DND-41 (cell line): ENCODE measurements around the gene TGOLN2.

Experiments
- ATAC-seq: fragments of 200-7000 bp; cut with Tn5 transposase; 3 replicates; pipeline ENCODE4 v1.9.1; 2021; ENCODE audit warnings: low read depth; ENCODE audit not compliant: insufficient read depth
- DNase-seq: peaks from one replicate; pipeline ENCODE4 v3.0.0-alpha.2; 2020
- H2AFZ ChIP-seq: 2 replicates; pipeline ENCODE4 v1.6.0; 2012; ENCODE audit warnings: low read depth, low read length
- H3K27ac ChIP-seq: 2 replicates; pipeline ENCODE4 v1.5.1; 2012; ENCODE audit warnings: low read length, inconsistent platforms
- H3K27me3 ChIP-seq: fragments of 200-600 bp; sonication (generic); 2 replicates; pipeline ENCODE4 v1.6.0; 2012; ENCODE audit warnings: low read length, mild to moderate bottlenecking, inconsistent platforms; ENCODE audit not compliant: insufficient read depth, poor library complexity
- H3K36me3 ChIP-seq: 2 replicates; pipeline ENCODE4 v1.5.1; 2012; ENCODE audit warnings: low read length, inconsistent platforms; ENCODE audit not compliant: insufficient read depth
- H3K4me1 ChIP-seq: 2 replicates; pipeline ENCODE4 v1.5.1; 2012; ENCODE audit warnings: mild to moderate bottlenecking, low read length; ENCODE audit not compliant: insufficient read depth
- H3K4me2 ChIP-seq: 2 replicates; pipeline ENCODE4 v1.6.0; 2012; ENCODE audit warnings: mild to moderate bottlenecking, moderate library complexity, low read length, inconsistent platforms; ENCODE audit not compliant: insufficient read depth
- H3K4me3 ChIP-seq, 2 experiments: fragments of 200-600 bp in 1 of 2; shearing (Covaris generic) in 1 of 2; 2 replicates each; pipeline ENCODE4 v1.5.1; 2012 to 2016; ENCODE audit warnings: inconsistent platforms in 2 of 2, low read length in 2 of 2, mild to moderate bottlenecking in 2 of 2, low read depth in 1 of 2, moderate library complexity in 1 of 2
- H3K79me2 ChIP-seq: 2 replicates; pipeline ENCODE4 v1.6.0; 2012; ENCODE audit warnings: low read length, inconsistent platforms; ENCODE audit not compliant: insufficient read depth
- H3K9ac ChIP-seq: 2 replicates; pipeline ENCODE4 v1.6.0; 2012; ENCODE audit warnings: low read depth, mild to moderate bottlenecking, inconsistent platforms, low read length, moderate library complexity
- H3K9me3 ChIP-seq: 2 replicates; pipeline ENCODE4 v1.5.1; 2012; ENCODE audit warnings: low read length, moderate library complexity, mild to moderate bottlenecking, inconsistent platforms; ENCODE audit not compliant: insufficient read depth, severe bottlenecking
- H4K20me1 ChIP-seq: 2 replicates; pipeline ENCODE4 v1.6.0; 2012; ENCODE audit warnings: low read length; ENCODE audit not compliant: insufficient read depth
- EZH2 ChIP-seq: IDR thresholded peaks from 3 replicates; pipeline ENCODE4 v1.6.1; 2012; ENCODE audit warnings: borderline replicate concordance, low read depth, mild to moderate bottlenecking, moderate library complexity, low read length, inconsistent platforms; ENCODE audit not compliant: severe bottlenecking
- TF ChIP-seq, protein P1 (sequence below): IDR thresholded peaks from 2 replicates; pipeline ENCODE4 v1.5.1; 2012; ENCODE audit warnings: borderline replicate concordance, low read length, moderate library complexity, mild to moderate bottlenecking; ENCODE audit not compliant: poor library complexity, severe bottlenecking; ENCODE audit errors: extremely low read depth

The TGOLN2 gene

DNA sequence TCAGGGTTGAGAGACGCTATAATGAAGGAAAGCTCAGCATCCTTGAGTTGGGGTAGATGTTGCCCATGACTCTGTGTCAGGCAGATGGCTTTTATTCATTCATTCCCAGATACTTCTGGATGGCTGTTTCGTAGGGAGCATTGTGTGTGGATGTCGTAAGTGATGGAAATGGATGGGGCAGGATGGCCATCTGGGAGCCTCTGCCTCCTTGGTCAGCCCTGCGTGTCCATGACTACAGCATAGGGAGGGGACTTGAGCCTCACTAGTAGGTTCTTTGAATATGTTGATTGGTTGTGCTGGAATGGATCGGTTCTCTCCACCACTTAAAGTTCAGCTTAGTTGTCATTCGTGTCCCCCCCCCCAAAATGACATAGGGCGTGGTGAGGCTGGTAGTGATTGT, 44.9 kb downstream of the TGOLN2 start:
- H3K9me3 ChIP-seq = no peaks in the 10 kb centered on the region
- no peaks in the 10 kb centered on the region for H4K20me1 ChIP-seq
- no peak overlapping the region for H3K4me3 ChIP-seq
- no peak overlapping the region for H2AFZ ChIP-seq
- H3K4me1 ChIP-seq = peaks cover 3% of the 10 kb centered on the region; the same call in 1 of the 2 replicates
- no peaks in the 10 kb centered on the region for H3K79me2 ChIP-seq
- no peak for TF ChIP-seq EZH2
- TF ChIP-seq, protein P1, sequence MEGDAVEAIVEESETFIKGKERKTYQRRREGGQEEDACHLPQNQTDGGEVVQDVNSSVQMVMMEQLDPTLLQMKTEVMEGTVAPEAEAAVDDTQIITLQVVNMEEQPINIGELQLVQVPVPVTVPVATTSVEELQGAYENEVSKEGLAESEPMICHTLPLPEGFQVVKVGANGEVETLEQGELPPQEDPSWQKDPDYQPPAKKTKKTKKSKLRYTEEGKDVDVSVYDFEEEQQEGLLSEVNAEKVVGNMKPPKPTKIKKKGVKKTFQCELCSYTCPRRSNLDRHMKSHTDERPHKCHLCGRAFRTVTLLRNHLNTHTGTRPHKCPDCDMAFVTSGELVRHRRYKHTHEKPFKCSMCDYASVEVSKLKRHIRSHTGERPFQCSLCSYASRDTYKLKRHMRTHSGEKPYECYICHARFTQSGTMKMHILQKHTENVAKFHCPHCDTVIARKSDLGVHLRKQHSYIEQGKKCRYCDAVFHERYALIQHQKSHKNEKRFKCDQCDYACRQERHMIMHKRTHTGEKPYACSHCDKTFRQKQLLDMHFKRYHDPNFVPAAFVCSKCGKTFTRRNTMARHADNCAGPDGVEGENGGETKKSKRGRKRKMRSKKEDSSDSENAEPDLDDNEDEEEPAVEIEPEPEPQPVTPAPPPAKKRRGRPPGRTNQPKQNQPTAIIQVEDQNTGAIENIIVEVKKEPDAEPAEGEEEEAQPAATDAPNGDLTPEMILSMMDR = no peak
- DNase-seq = no peak
- H3K27ac ChIP-seq = no peak overlapping the region
- H3K4me2 ChIP-seq = no peak overlapping the region
- no peaks in the 10 kb centered on the region for H3K36me3 ChIP-seq
- no peak overlapping the region for H3K9ac ChIP-seq
- ATAC-seq = no peak
- H3K27me3 ChIP-seq = peaks cover 11% of the 10 kb centered on the region

DNA sequence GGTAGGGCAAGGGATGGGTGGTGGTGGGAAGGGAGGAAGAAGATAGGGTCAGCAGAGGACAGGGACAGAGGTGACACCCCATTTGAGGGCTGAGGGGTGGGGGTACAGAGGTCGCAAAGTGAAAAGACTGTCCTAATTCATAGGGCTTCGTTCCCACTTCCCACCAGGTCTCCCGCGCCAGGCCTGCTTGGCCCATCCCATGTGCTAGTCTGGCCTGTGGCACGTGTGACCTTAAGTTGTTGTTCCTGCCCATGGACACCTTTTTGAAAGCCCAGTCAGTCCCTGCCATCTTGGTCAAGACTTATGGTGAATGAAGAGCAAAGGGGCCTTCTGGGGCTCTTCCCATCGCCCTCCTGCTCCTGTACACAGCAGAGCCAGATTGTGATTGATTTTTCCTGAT, 46.2 kb downstream of the TGOLN2 start:
- DNase-seq (no peak), ATAC-seq (no peak)
- peaks cover 3% of the 10 kb centered on the region; the same call in 1 of the 2 replicates for H3K4me1 ChIP-seq
- H3K36me3 ChIP-seq = no peaks in the 10 kb centered on the region
- H3K79me2 ChIP-seq = no peaks in the 10 kb centered on the region
- H4K20me1 ChIP-seq = no peaks in the 10 kb centered on the region
- no peak overlapping the region for H3K27ac ChIP-seq
- no peak overlapping the region for H2AFZ ChIP-seq
- TF ChIP-seq, protein P1 = no peak
- no peak for TF ChIP-seq EZH2
- H3K9me3 ChIP-seq = no peaks in the 10 kb centered on the region
- no peak overlapping the region for H3K4me3 ChIP-seq
- no peak overlapping the region for H3K9ac ChIP-seq
- H3K4me2 ChIP-seq = no peak overlapping the region
- peaks cover 14% of the 10 kb centered on the region for H3K27me3 ChIP-seq

GRCh38 chr2:85278361-85278760, 49.4 kb downstream of the TGOLN2 start:
- TF ChIP-seq, protein P1 = no peak
- no peak for TF ChIP-seq EZH2
- ATAC-seq = no peak
- H3K4me1 ChIP-seq = no peaks in the 10 kb centered on the region
- no peak overlapping the region for H3K27ac ChIP-seq
- no peaks in the 10 kb centered on the region for H3K36me3 ChIP-seq
- H3K4me2 ChIP-seq = no peak overlapping the region
- H3K79me2 ChIP-seq = no peaks in the 10 kb centered on the region
- peaks cover 30% of the 10 kb centered on the region for H3K27me3 ChIP-seq
- no peak overlapping the region for H2AFZ ChIP-seq
- H3K9ac ChIP-seq = no peak overlapping the region
- H4K20me1 ChIP-seq = no peaks in the 10 kb centered on the region
- no peaks in the 10 kb centered on the region for H3K9me3 ChIP-seq
- DNase-seq = no peak
- no peak overlapping the region for H3K4me3 ChIP-seq
